HEK293 (cell line): Measurements from ENCODE around the gene ALDOA.

ENCODE experiments used
- BCL11A ChIP-seq: fragments of 450-650 bp; formaldehyde crosslinking; IDR thresholded peaks from 2 replicates; pipeline ENCODE4 v1.5.1; 2016; ENCODE audit warnings: low read depth, missing biosample characterization, missing genetic modification characterization
- FEZF1 ChIP-seq: fragments of 450-650 bp; formaldehyde crosslinking; IDR thresholded peaks from 2 replicates; pipeline ENCODE4 v1.5.1; 2016; ENCODE audit warnings: missing biosample characterization, missing genetic modification characterization
- GLIS1 ChIP-seq: fragments of 450-650 bp; formaldehyde crosslinking; IDR thresholded peaks from 2 replicates; pipeline ENCODE4 v1.5.1; 2016; ENCODE audit warnings: missing biosample characterization, missing genetic modification characterization
- HOXC10 ChIP-seq: sonication (generic); formaldehyde crosslinking; IDR thresholded peaks from 2 replicates; pipeline ENCODE4 v1.8.1; 2023; ENCODE audit warnings: mild to moderate bottlenecking, missing genetic modification reagents
- KLF1 ChIP-seq: fragments of 450-650 bp; formaldehyde crosslinking; IDR thresholded peaks from 2 replicates; pipeline ENCODE4 v1.5.1; 2016; ENCODE audit warnings: missing biosample characterization, missing genetic modification characterization
- KLF10 ChIP-seq: fragments of 450-650 bp; IDR thresholded peaks from 2 replicates; pipeline ENCODE4 v1.5.1; 2018; ENCODE audit warnings: missing biosample characterization, mild to moderate bottlenecking, missing genetic modification characterization
- KLF7 ChIP-seq: fragments of 450-650 bp; formaldehyde crosslinking; IDR thresholded peaks from 2 replicates; pipeline ENCODE4 v1.5.1; 2016; ENCODE audit warnings: missing biosample characterization, missing genetic modification characterization, borderline replicate concordance
- KLF8 ChIP-seq: fragments of 450-650 bp; formaldehyde crosslinking; IDR thresholded peaks from 2 replicates; pipeline ENCODE4 v1.5.1; 2016; ENCODE audit warnings: missing biosample characterization, missing genetic modification characterization
- KLF9 ChIP-seq: fragments of 450-650 bp; formaldehyde crosslinking; IDR thresholded peaks from 2 replicates; pipeline ENCODE4 v1.5.1; 2016; ENCODE audit warnings: missing biosample characterization, missing genetic modification characterization, low read depth
- REPIN1 ChIP-seq: fragments of 450-650 bp; formaldehyde crosslinking; IDR thresholded peaks from 2 replicates; pipeline ENCODE4 v1.5.1; 2017; ENCODE audit warnings: missing biosample characterization, missing genetic modification characterization, low read depth
- SALL2 ChIP-seq: fragments of 450-650 bp; formaldehyde crosslinking; IDR thresholded peaks from 2 replicates; pipeline ENCODE4 v1.5.0; 2017; ENCODE audit warnings: missing biosample characterization, mild to moderate bottlenecking, missing genetic modification characterization, borderline replicate concordance
- SP2 ChIP-seq: fragments of 450-650 bp; formaldehyde crosslinking; IDR thresholded peaks from 2 replicates; pipeline ENCODE4 v1.5.1; 2016; ENCODE audit warnings: missing biosample characterization, missing genetic modification characterization
- ZBTB21 ChIP-seq: fragments of 450-650 bp; formaldehyde crosslinking; IDR thresholded peaks from 2 replicates; pipeline ENCODE4 v1.5.1; 2017; ENCODE audit warnings: missing biosample characterization, missing genetic modification characterization
- ZEB2 ChIP-seq: fragments of 450-650 bp; formaldehyde crosslinking; IDR thresholded peaks from 2 replicates; pipeline ENCODE4 v1.5.1; 2016; ENCODE audit warnings: missing biosample characterization, missing genetic modification characterization
- ZNF114 ChIP-seq: fragments of 450-650 bp; formaldehyde crosslinking; IDR thresholded peaks from 2 replicates; pipeline ENCODE4 v1.5.0; 2017; ENCODE audit warnings: missing biosample characterization, missing genetic modification characterization
- ZNF133 ChIP-seq: fragments of 450-650 bp; formaldehyde crosslinking; IDR thresholded peaks from 2 replicates; pipeline ENCODE4 v1.5.1; 2016; ENCODE audit warnings: missing biosample characterization, missing genetic modification characterization
- ZNF19 ChIP-seq: fragments of 450-650 bp; formaldehyde crosslinking; IDR thresholded peaks from 2 replicates; pipeline ENCODE4; 2016; ENCODE audit warnings: missing biosample characterization, missing genetic modification characterization, low read depth
- ZNF292 ChIP-seq: fragments of 450-650 bp; formaldehyde crosslinking; IDR thresholded peaks from 2 replicates; pipeline ENCODE4 v1.5.1; 2016; ENCODE audit warnings: low read depth, missing biosample characterization, missing genetic modification characterization, borderline replicate concordance
- ZNF302 ChIP-seq: fragments of 450-650 bp; formaldehyde crosslinking; IDR thresholded peaks from 2 replicates; pipeline ENCODE4 v1.5.1; 2016; ENCODE audit warnings: missing biosample characterization, missing genetic modification characterization, low read depth
- ZNF341 ChIP-seq: fragments of 450-650 bp; formaldehyde crosslinking; IDR thresholded peaks from 2 replicates; pipeline ENCODE4; 2016; ENCODE audit warnings: low read depth, missing biosample characterization, missing genetic modification characterization
- ZNF350 ChIP-seq: fragments of 450-650 bp; formaldehyde crosslinking; IDR thresholded peaks from 2 replicates; pipeline ENCODE4 v1.5.0; 2017; ENCODE audit warnings: missing biosample characterization, mild to moderate bottlenecking, missing genetic modification characterization
- ZNF37A ChIP-seq: fragments of 450-650 bp; IDR thresholded peaks from 2 replicates; pipeline ENCODE4 v1.5.1; 2018; ENCODE audit warnings: missing biosample characterization, missing genetic modification characterization
- ZNF394 ChIP-seq: fragments of 450-650 bp; formaldehyde crosslinking; IDR thresholded peaks from 2 replicates; pipeline ENCODE4 v1.5.1; 2016; ENCODE audit warnings: missing biosample characterization, missing genetic modification characterization, mild to moderate bottlenecking, moderate library complexity, borderline replicate concordance
- ZNF423 ChIP-seq: fragments of 450-650 bp; formaldehyde crosslinking; IDR thresholded peaks from 2 replicates; pipeline ENCODE4 v1.5.1; 2016; ENCODE audit warnings: missing biosample characterization, missing genetic modification characterization
- ZNF510 ChIP-seq: fragments of 450-650 bp; formaldehyde crosslinking; IDR thresholded peaks from 2 replicates; pipeline ENCODE4 v1.5.1; 2018; ENCODE audit warnings: mild to moderate bottlenecking, missing genetic modification characterization, missing biosample characterization; ENCODE audit not compliant: insufficient replicate concordance
- ZNF529 ChIP-seq: fragments of 450-650 bp; formaldehyde crosslinking; IDR thresholded peaks from 2 replicates; pipeline ENCODE4 v1.5.1; 2017; ENCODE audit warnings: missing genetic modification characterization, missing biosample characterization; ENCODE audit not compliant: insufficient replicate concordance
- ZNF530 ChIP-seq: fragments of 450-650 bp; formaldehyde crosslinking; IDR thresholded peaks from 2 replicates; pipeline ENCODE4 v1.5.1; 2016; ENCODE audit warnings: low read depth, missing biosample characterization, missing genetic modification characterization
- ZNF544 ChIP-seq: fragments of 450-650 bp; formaldehyde crosslinking; IDR thresholded peaks from 2 replicates; pipeline ENCODE4 v1.5.0; 2017; ENCODE audit warnings: missing biosample characterization, missing genetic modification characterization
- ZNF558 ChIP-seq: fragments of 450-650 bp; formaldehyde crosslinking; IDR thresholded peaks from 2 replicates; pipeline ENCODE4 v1.5.1; 2016; ENCODE audit warnings: missing biosample characterization, missing genetic modification characterization
- ZNF560 ChIP-seq: fragments of 450-650 bp; formaldehyde crosslinking; IDR thresholded peaks from 2 replicates; pipeline ENCODE4 v1.5.1; 2017; ENCODE audit warnings: missing biosample characterization, missing genetic modification characterization, borderline replicate concordance
- ZNF596 ChIP-seq: fragments of 450-650 bp; IDR thresholded peaks from 2 replicates; pipeline ENCODE4 v1.5.0; 2018; ENCODE audit warnings: missing biosample characterization, mild to moderate bottlenecking, missing genetic modification characterization, moderate library complexity
- ZNF658 ChIP-seq: fragments of 450-650 bp; formaldehyde crosslinking; IDR thresholded peaks from 2 replicates; pipeline ENCODE4; 2016; ENCODE audit warnings: missing biosample characterization, missing genetic modification characterization
- ZNF701 ChIP-seq: fragments of 450-650 bp; formaldehyde crosslinking; IDR thresholded peaks from 2 replicates; pipeline ENCODE4 v1.5.1; 2016; ENCODE audit warnings: missing biosample characterization, missing genetic modification characterization
- ZNF777 ChIP-seq: fragments of 450-650 bp; formaldehyde crosslinking; IDR thresholded peaks from 2 replicates; pipeline ENCODE4 v1.5.1; 2017; ENCODE audit warnings: missing biosample characterization, missing genetic modification characterization, borderline replicate concordance
- ZNF837 ChIP-seq: fragments of 450-650 bp; formaldehyde crosslinking; IDR thresholded peaks from 2 replicates; pipeline ENCODE4 v1.5.1; 2016; ENCODE audit warnings: missing biosample characterization, missing genetic modification characterization
- ZNF843 ChIP-seq: fragments of 450-650 bp; formaldehyde crosslinking; IDR thresholded peaks from 2 replicates; pipeline ENCODE4 v1.5.1; 2016; ENCODE audit warnings: missing biosample characterization, missing genetic modification characterization
- TF ChIP-seq, protein P1 (sequence below): fragments of 450-650 bp; formaldehyde crosslinking; IDR thresholded peaks from 2 replicates; pipeline ENCODE4 v1.5.0; 2017; ENCODE audit warnings: missing biosample characterization, missing genetic modification characterization, borderline replicate concordance
- TF ChIP-seq, protein P2 (sequence below): fragments of 450-650 bp; formaldehyde crosslinking; IDR thresholded peaks from 2 replicates; pipeline ENCODE4 v1.5.1; 2016; ENCODE audit warnings: missing biosample characterization, missing genetic modification characterization

ALDOA gene

DNA sequence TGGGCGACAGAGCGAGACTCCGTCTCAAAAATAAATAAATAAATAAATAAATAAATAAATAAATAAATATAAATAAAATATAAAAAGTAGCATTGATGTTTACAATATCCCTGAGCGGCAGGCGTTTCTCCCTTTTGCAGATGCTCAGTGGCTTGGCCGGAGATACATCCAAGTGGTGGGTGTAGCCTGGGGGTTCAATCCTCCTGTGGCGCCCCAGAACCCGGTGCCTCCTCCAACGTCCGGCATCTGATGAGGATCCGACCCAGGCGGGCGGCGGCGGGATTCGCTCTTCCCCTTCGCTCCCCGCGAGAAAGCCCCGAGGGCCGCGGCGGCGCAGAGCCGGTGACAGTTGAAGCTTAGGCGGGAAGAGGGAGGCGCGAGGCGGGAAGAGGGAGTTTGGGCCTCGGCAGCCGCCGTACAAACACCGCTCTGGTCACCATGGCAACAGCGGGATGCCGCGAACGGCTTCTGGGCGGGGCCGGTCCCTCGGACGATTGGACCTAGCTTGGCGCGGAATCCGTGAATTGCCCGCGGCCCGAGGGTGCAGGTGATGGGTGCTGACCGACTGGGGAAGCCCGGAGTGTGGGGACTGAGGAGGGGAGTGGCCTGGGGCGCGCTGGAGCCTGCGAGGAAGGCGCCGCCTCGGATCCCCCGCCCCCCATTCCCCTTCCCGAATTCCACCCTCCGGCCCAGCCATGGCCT lies 12.7 kb upstream of the ALDOA start (continued):
- TF ChIP-seq ZNF510 (tag by site-specific recombination) (no peak), KLF1 (peak; percentile 87), ZNF341 (tag by site-specific recombination) (peak; percentile 92), SALL2 (tag by site-specific recombination) (no peak), GLIS1 (peak; percentile 26; the same call in 1 of the 2 replicates), ZNF292 (tag by site-specific recombination) (peak; percentile 99), ZNF560 (tag by site-specific recombination) (peak; percentile 99), FEZF1 (no peak; the same call in 1 of the 2 replicates), ZNF350 (tag by site-specific recombination) (no peak), ZEB2 (tag by site-specific recombination) (peak; percentile 97), ZNF114 (tag by site-specific recombination) (no peak), REPIN1 (tag by site-specific recombination) (0 out of 2 replicates have a peak, but pooled peaks have one; percentile 64), ZNF596 (tag by site-specific recombination) (no peak), KLF10 (tag by site-specific recombination) (no peak), ZNF302 (tag by site-specific recombination) (no peak), KLF8 (peak; percentile 95), ZNF19 (tag by site-specific recombination) (peak; percentile 97), ZNF837 (tag by site-specific recombination) (no peak), ZNF843 (tag by site-specific recombination) (peak; percentile 80), ZNF777 (tag by site-specific recombination) (peak; percentile 54; the same call in 1 of the 2 replicates), ZNF37A (tag by site-specific recombination) (no peak), ZNF530 (tag by site-specific recombination) (peak; percentile 94; the same call in 1 of the 2 replicates), ZBTB21 (tag by site-specific recombination) (peak; percentile 77; the same call in 1 of the 2 replicates), ZNF423 (tag by site-specific recombination) (no peak), ZNF394 (tag by site-specific recombination) (peak; percentile 100), BCL11A (tag by site-specific recombination) (0 out of 2 replicates have a peak, but pooled peaks have one; percentile 13), ZNF558 (tag by site-specific recombination) (peak; percentile 95), ZNF701 (tag by site-specific recombination) (no peak), KLF7 (tag by site-specific recombination) (peak; percentile 89), ZNF658 (tag by site-specific recombination) (no peak), KLF9 (tag by site-specific recombination) (peak; percentile 92), ZNF529 (no peak), ZNF133 (tag by site-specific recombination) (0 out of 2 replicates have a peak, but pooled peaks have one; percentile 6), ZNF544 (no peak), SP2 (tag by site-specific recombination) (peak; percentile 83), HOXC10 (peak; percentile 98; the same call in 1 of the 2 replicates)
- TF ChIP-seq, protein P1, sequence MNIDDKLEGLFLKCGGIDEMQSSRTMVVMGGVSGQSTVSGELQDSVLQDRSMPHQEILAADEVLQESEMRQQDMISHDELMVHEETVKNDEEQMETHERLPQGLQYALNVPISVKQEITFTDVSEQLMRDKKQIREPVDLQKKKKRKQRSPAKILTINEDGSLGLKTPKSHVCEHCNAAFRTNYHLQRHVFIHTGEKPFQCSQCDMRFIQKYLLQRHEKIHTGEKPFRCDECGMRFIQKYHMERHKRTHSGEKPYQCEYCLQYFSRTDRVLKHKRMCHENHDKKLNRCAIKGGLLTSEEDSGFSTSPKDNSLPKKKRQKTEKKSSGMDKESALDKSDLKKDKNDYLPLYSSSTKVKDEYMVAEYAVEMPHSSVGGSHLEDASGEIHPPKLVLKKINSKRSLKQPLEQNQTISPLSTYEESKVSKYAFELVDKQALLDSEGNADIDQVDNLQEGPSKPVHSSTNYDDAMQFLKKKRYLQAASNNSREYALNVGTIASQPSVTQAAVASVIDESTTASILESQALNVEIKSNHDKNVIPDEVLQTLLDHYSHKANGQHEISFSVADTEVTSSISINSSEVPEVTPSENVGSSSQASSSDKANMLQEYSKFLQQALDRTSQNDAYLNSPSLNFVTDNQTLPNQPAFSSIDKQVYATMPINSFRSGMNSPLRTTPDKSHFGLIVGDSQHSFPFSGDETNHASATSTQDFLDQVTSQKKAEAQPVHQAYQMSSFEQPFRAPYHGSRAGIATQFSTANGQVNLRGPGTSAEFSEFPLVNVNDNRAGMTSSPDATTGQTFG (tag by site-specific recombination) = no peak
- TF ChIP-seq, protein P2, sequence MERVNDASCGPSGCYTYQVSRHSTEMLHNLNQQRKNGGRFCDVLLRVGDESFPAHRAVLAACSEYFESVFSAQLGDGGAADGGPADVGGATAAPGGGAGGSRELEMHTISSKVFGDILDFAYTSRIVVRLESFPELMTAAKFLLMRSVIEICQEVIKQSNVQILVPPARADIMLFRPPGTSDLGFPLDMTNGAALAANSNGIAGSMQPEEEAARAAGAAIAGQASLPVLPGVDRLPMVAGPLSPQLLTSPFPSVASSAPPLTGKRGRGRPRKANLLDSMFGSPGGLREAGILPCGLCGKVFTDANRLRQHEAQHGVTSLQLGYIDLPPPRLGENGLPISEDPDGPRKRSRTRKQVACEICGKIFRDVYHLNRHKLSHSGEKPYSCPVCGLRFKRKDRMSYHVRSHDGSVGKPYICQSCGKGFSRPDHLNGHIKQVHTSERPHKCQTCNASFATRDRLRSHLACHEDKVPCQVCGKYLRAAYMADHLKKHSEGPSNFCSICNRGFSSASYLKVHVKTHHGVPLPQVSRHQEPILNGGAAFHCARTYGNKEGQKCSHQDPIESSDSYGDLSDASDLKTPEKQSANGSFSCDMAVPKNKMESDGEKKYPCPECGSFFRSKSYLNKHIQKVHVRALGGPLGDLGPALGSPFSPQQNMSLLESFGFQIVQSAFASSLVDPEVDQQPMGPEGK (tag by site-specific recombination) = peak; percentile 84
